BLaER1 (cell line): ENCODE data around the gene ADAM12.
"Not testable (repeated sequence)": the region's sequence is repeated elsewhere in the genome, so short reads cannot be mapped to it uniquely, and the experiment has no call there.

ENCODE experiments used
- H3K27ac ChIP-seq: shearing (Covaris generic); formaldehyde crosslinking; 2 replicates; pipeline ENCODE4 v1.8.1; 2022
- H3K27me3 ChIP-seq: shearing (Covaris generic); formaldehyde crosslinking; 2 replicates; pipeline ENCODE4 v1.8.1; 2022
- H3K36me3 ChIP-seq: shearing (Covaris generic); formaldehyde crosslinking; 2 replicates; pipeline ENCODE4 v1.8.1; 2022
- H3K4me1 ChIP-seq: shearing (Covaris generic); formaldehyde crosslinking; 2 replicates; pipeline ENCODE4 v1.8.1; 2022
- H3K4me2 ChIP-seq: shearing (Covaris generic); formaldehyde crosslinking; 2 replicates; pipeline ENCODE4 v1.8.1; 2022
- H3K4me3 ChIP-seq: shearing (Covaris generic); formaldehyde crosslinking; 2 replicates; pipeline ENCODE4 v1.8.1; 2022
- H3K9ac ChIP-seq: shearing (Covaris generic); formaldehyde crosslinking; 2 replicates; pipeline ENCODE4 v1.8.1; 2022
- H3K9me3 ChIP-seq: shearing (Covaris generic); formaldehyde crosslinking; 2 replicates; pipeline ENCODE4 v1.8.1; 2022
- H4K20me1 ChIP-seq: shearing (Covaris generic); formaldehyde crosslinking; 2 replicates; pipeline ENCODE4 v1.8.1; 2022
- Cebpa-rat ChIP-seq: shearing (Covaris generic); IDR thresholded peaks from 2 replicates; pipeline ENCODE4 v1.8.1; 2022

ADAM12 gene

GRCh38 chr10:126255313-126255712 is 133.0 kb downstream of the ADAM12 start:
- no peak overlapping the region for H3K9ac ChIP-seq
- H3K4me3 ChIP-seq, result no peak overlapping the region
- no peak for TF ChIP-seq Cebpa-rat
- no peaks in the 10 kb centered on the region for H3K36me3 ChIP-seq
- no peak overlapping the region for H3K27ac ChIP-seq
- H3K4me1 ChIP-seq, result no peaks in the 10 kb centered on the region
- no peaks in the 10 kb centered on the region for H4K20me1 ChIP-seq
- H3K4me2 ChIP-seq, result no peak overlapping the region
- no peaks in the 10 kb centered on the region for H3K27me3 ChIP-seq
- peaks cover 3% of the 10 kb centered on the region; the same call in 1 of the 2 replicates for H3K9me3 ChIP-seq

DNA sequence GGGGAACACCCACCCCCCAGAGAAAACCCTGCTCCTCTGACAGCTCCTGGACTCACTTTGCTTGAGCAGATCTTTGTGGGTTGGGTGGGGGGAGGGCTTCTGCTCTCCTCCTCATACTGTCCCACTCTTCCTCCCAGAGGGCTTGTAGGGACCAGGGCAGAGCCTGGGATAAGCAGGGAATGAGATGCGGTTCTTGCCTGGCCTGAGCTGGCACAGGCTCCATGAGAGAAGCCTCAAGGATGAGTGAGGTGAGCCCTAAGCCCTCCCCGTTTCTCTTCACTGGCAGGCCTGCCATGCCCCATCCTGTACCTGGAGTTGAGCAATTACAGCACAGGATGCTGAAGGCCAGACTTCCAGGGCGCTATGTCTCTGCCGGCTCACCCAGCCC is 134.7 kb downstream of the ADAM12 start:
- no peak overlapping the region for H3K9ac ChIP-seq

GRCh38 chr10:126252884-126253610 is 135.2 kb downstream of the ADAM12 start:
- H3K4me1 ChIP-seq, result no peaks in the 10 kb centered on the region
- H3K27me3 ChIP-seq, result no peaks in the 10 kb centered on the region
- no peak overlapping the region for H3K9ac ChIP-seq
- H4K20me1 ChIP-seq, result no peaks in the 10 kb centered on the region
- no peak for TF ChIP-seq Cebpa-rat
- H3K4me2 ChIP-seq, result no peak overlapping the region
- no peaks in the 10 kb centered on the region for H3K36me3 ChIP-seq
- H3K9me3 ChIP-seq, result peaks cover 3% of the 10 kb centered on the region; the same call in 1 of the 2 replicates
- no peak overlapping the region for H3K27ac ChIP-seq
- no peak overlapping the region for H3K4me3 ChIP-seq

More for the DNA sequence above, 134.7 kb downstream of the ADAM12 start:
- Histone ChIP-seq H3K4me1 (no peaks in the 10 kb centered on the region), H3K27me3 (no peaks in the 10 kb centered on the region), H3K36me3 (no peaks in the 10 kb centered on the region), H3K4me2 (no peak overlapping the region), H3K9me3 (peaks cover 3% of the 10 kb centered on the region; the same call in 1 of the 2 replicates), H3K4me3 (no peak overlapping the region), H3K27ac (no peak overlapping the region), H4K20me1 (no peaks in the 10 kb centered on the region)
- TF ChIP-seq Cebpa-rat, result no peak

DNA sequence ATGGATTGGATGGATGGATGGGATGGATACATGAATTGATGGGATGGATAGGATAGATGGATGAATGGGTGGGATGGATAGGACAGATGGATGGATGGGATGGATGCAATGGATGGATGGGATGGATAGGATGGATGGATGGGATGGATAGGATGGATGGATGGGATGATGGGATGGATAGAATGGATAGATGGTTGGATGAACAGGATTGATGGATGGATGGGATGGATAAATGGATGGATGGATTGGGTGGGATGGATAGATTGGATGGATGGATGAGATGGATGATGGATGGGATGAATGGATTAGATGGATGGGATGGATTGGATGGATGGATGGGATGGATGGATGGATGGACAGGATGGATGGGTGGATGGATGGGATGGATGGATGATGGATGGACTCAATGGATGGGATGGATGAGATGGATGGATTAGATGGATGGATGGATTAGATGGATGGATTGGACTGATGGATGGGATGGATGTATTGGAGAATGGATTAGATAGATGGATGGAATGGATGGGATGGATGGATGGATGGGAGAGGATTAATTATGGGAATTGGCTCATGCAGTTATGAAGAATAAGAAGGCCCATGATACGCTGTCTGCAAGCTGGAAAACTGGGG is 136.4 kb downstream of the ADAM12 start:
- no peak overlapping the region for H3K9ac ChIP-seq
- H4K20me1 ChIP-seq, result no peaks in the 10 kb centered on the region
- no peaks in the 10 kb centered on the region for H3K27me3 ChIP-seq
- H3K4me3 ChIP-seq, result no peak overlapping the region
- H3K36me3 ChIP-seq, result no peaks in the 10 kb centered on the region
- H3K4me2 ChIP-seq, result no peak overlapping the region
- no peaks in the 10 kb centered on the region for H3K4me1 ChIP-seq
- H3K9me3 ChIP-seq, result peaks cover 3% of the 10 kb centered on the region; the same call in 1 of the 2 replicates
- H3K27ac ChIP-seq, result no peak overlapping the region
- TF ChIP-seq Cebpa-rat, result no peak

- Histone ChIP-seq H3K36me3 (no peaks in the 10 kb centered on the region), H3K9me3 (peaks cover 3% of the 10 kb centered on the region; the same call in 1 of the 2 replicates), H4K20me1 (no peaks in the 10 kb centered on the region), H3K27ac (no peak overlapping the region), H3K4me1 (no peaks in the 10 kb centered on the region), H3K4me2 (no peak overlapping the region), H3K9ac (no peak overlapping the region), H3K4me3 (no peak overlapping the region), H3K27me3 (no peaks in the 10 kb centered on the region)
- TF ChIP-seq Cebpa-rat, result no peak
Measured at GRCh38 chr10:126250527-126251310, 137.6 kb downstream of the ADAM12 start.

DNA sequence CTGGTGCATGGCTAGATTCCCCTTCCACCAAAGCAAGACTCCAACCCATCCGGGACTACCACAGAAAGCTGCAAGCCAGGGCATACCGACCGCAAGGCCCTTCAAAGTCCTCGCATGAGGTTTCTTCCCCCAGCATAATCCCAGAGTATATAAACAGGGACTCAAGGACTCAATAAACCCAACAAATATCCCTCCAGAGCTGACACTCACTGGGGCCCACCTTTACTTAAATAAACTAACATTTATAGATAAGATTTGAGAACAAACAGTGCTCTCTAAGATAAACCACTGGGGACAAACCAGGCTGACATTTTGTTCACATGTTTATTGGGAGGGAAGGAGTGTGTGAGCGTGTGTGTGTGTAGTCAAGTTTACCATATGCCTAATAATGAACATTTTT is 138.2 kb downstream of the ADAM12 start:
- no peaks in the 10 kb centered on the region for H3K4me1 ChIP-seq
- no peak overlapping the region for H3K9ac ChIP-seq
- H3K27ac ChIP-seq, result no peak overlapping the region
- H3K4me2 ChIP-seq, result no peak overlapping the region
- no peak for TF ChIP-seq Cebpa-rat
- no peaks in the 10 kb centered on the region for H4K20me1 ChIP-seq
- H3K36me3 ChIP-seq, result no peaks in the 10 kb centered on the region
- no peaks in the 10 kb centered on the region for H3K27me3 ChIP-seq
- H3K4me3 ChIP-seq, result no peak overlapping the region
- H3K9me3 ChIP-seq, result peaks cover 3% of the 10 kb centered on the region; the same call in 1 of the 2 replicates

DNA sequence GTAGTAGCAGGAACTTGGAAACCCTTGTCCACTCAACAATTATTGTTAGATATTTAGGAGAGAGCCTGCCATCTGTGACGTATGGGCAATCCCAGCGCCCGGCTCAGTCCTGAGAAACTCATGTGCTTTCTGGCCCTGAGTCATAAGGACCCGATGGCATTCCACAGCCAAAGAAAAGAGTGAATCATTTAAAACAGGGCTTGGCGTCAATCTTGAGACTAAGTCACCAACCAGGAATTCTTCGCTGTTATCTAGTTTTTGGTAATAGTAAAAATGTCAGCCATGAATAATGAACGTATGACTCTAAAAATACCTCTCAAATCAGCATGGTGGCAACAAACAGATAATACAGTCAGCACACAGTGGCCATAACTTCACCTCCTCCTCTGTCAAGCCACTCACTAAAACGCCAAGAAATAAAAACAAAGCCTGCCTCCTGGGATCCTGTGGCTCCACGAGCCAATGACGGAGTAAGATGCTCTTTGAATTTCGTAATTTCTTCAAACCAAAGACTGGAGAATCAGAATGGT is 140.8 kb downstream of the ADAM12 start:
- Histone ChIP-seq H3K4me2 (no peak overlapping the region), H4K20me1 (no peaks in the 10 kb centered on the region), H3K9me3 (peaks cover 3% of the 10 kb centered on the region; the same call in 1 of the 2 replicates), H3K36me3 (no peaks in the 10 kb centered on the region), H3K4me3 (no peak overlapping the region), H3K27ac (no peak overlapping the region), H3K4me1 (no peaks in the 10 kb centered on the region), H3K27me3 (no peaks in the 10 kb centered on the region), H3K9ac (no peak overlapping the region)
- TF ChIP-seq Cebpa-rat, result no peak

GRCh38 chr10:126246396-126246795 is 141.9 kb downstream of the ADAM12 start:
- not testable (repeated sequence) for H3K4me3 ChIP-seq, H3K9ac ChIP-seq, H3K4me2 ChIP-seq, H4K20me1 ChIP-seq, H3K27me3 ChIP-seq, H3K36me3 ChIP-seq, H3K27ac ChIP-seq, H3K4me1 ChIP-seq, H3K9me3 ChIP-seq

- Histone ChIP-seq H3K9ac (no peak overlapping the region), H3K4me3 (no peak overlapping the region), H3K27me3 (no peaks in the 10 kb centered on the region), H3K36me3 (no peaks in the 10 kb centered on the region), H3K27ac (no peak overlapping the region), H3K9me3 (no peaks in the 10 kb centered on the region), H3K4me1 (no peaks in the 10 kb centered on the region), H4K20me1 (no peaks in the 10 kb centered on the region), H3K4me2 (no peak overlapping the region)
- no peak for TF ChIP-seq Cebpa-rat
Measured at GRCh38 chr10:126245501-126245900, 142.8 kb downstream of the ADAM12 start.

GRCh38 chr10:126243971-126244370 is 144.3 kb downstream of the ADAM12 start:
- H3K4me2 ChIP-seq, result no peak overlapping the region
- H3K27ac ChIP-seq, result no peak overlapping the region

More at GRCh38 chr10:126243971-126244370, 144.3 kb downstream of the ADAM12 start:
- TF ChIP-seq Cebpa-rat, result no peak
- Histone ChIP-seq H3K27me3 (no peaks in the 10 kb centered on the region), H3K4me1 (no peaks in the 10 kb centered on the region), H4K20me1 (no peaks in the 10 kb centered on the region), H3K4me3 (no peak overlapping the region), H3K9ac (no peak overlapping the region), H3K9me3 (no peaks in the 10 kb centered on the region), H3K36me3 (no peaks in the 10 kb centered on the region)
